Tibial nerve (tissue), 4 donors: ENCODE measurements around the gene HS6ST3.

Experiments
- CTCF ChIP-seq, 5 experiments: fragments of 200-600 bp in 3 of 5; fragments of 450-650 bp in 2 of 5; sonication (generic) in 3 of 5; IDR thresholded peaks; one replicate each; pipeline ENCODE4 v1.5.1; 2016 to 2019; ENCODE audit warnings: antibody characterized with exemption in 5 of 5, mild to moderate bottlenecking in 3 of 5, moderate library complexity in 2 of 5
- EP300 ChIP-seq, 2 donors: sonication (generic); formaldehyde crosslinking; IDR thresholded peaks; one replicate each; pipeline ENCODE4 v1.6.1; 2017; ENCODE audit warnings: antibody characterized with exemption in 2 of 2, mild to moderate bottlenecking in 1 of 2
- POLR2A ChIP-seq, 2 donors: fragments of 450-650 bp; IDR thresholded peaks; one replicate each; pipeline ENCODE4 v1.6.1; 2017; ENCODE audit warnings: antibody characterized with exemption in 2 of 2, mild to moderate bottlenecking in 2 of 2, moderate library complexity in 2 of 2

DNA sequence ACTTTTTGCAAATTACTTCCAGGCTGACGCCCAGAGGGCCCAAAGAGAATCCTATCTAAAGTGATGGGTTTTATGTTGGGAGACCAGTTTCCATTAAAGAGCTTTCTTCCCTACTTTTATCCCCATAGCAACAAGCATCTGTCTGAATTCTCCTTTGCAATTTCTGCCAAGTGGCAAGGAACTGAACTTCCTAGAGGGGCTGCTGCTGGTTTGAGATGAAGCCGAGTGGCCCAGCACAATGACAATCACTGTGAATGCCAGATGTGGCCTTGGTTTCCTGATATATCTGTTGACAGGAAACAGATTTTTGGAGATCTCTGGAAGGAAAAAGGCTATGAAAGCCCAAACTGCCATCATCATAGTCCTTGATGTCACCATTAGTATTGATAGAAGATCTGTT, 705.8 kb downstream of the HS6ST3 start:
- TF ChIP-seq POLR2A (IDR thresholded peaks at IDR 0.05) (no peak), CTCF (IDR thresholded peaks at IDR 0.05) (no peak), EP300 (IDR thresholded peaks at IDR 0.05) (no peak)
